Natural killer cell (primary cell): ENCODE results near the gene MEPCE. TPM values are rescaled to one million over a fixed set of nuclear protein-coding genes. Genes with fewer than 3 reads are reported as not detected.

Experiments used
- ATAC-seq, 3 donors: fragments of 150-1000 bp in 2 of 3; fragments of 200-7000 bp in 1 of 3; cut with Tn5 transposase; 1 replicate in 1 of 3; 2 replicates in 2 of 3; pipeline ENCODE4 v1.10.0; 2021; ENCODE audit warnings: mild to moderate bottlenecking in 2 of 3, moderate library complexity in 2 of 3
- DNase-seq, 2 donors: peaks; one replicate each; pipeline versions ENCODE4 v3.0.0 to v3.0.0-alpha.2; 2013 to 2021; ENCODE audit warnings: mixed read lengths in 1 of 2
- H3K27ac ChIP-seq: one replicate; pipeline ENCODE4 v1.5.1; 2013; ENCODE audit warnings: mild to moderate bottlenecking, low read length
- H3K27me3 ChIP-seq: one replicate; pipeline ENCODE4 v1.6.1; 2013; ENCODE audit warnings: low read length; ENCODE audit not compliant: control insufficient read depth, insufficient read depth
- H3K36me3 ChIP-seq: one replicate; pipeline ENCODE4 v1.6.1; 2013; ENCODE audit warnings: low read length; ENCODE audit not compliant: control insufficient read depth, insufficient read depth
- H3K4me1 ChIP-seq: one replicate; pipeline ENCODE4 v1.6.1; 2013; ENCODE audit warnings: low read length; ENCODE audit not compliant: control insufficient read depth, insufficient read depth
- H3K4me3 ChIP-seq: one replicate; pipeline ENCODE4 v1.5.1; 2013; ENCODE audit warnings: low read length
- H3K9me3 ChIP-seq: one replicate; pipeline ENCODE4 v1.6.1; 2013; ENCODE audit warnings: low read length; ENCODE audit not compliant: control insufficient read depth, insufficient read depth
- H3K27ac Mint-ChIP-seq, 2 donors: one replicate each; pipeline ENCODE4 v1.8.0; 2022; ENCODE audit warnings: mild to moderate bottlenecking in 2 of 2, mixed read lengths in 2 of 2, moderate library complexity in 1 of 2
- H3K27me3 Mint-ChIP-seq, 2 donors: one replicate each; pipeline ENCODE4 v1.8.0; 2022; ENCODE audit warnings: low read depth in 2 of 2, mixed read lengths in 2 of 2
- H3K36me3 Mint-ChIP-seq: one replicate; pipeline ENCODE4 v1.8.0; 2022; ENCODE audit warnings: mixed read lengths
- H3K4me1 Mint-ChIP-seq, 2 donors: one replicate each; pipeline ENCODE4 v1.8.0; 2022; ENCODE audit warnings: mixed read lengths in 2 of 2
- H3K4me3 Mint-ChIP-seq: one replicate; pipeline ENCODE4 v1.8.0; 2022; ENCODE audit warnings: mild to moderate bottlenecking, moderate library complexity, mixed read lengths
- H3K9me3 Mint-ChIP-seq, 2 donors: one replicate each; pipeline ENCODE4 v1.8.0; 2022; ENCODE audit warnings: mixed read lengths in 2 of 2
- CTCF ChIP-seq: fragments of 200-600 bp; IDR thresholded peaks from one replicate; pipeline ENCODE4 v1.8.0; 2022; ENCODE audit warnings: antibody characterized with exemption
- WGBS: methylation state at CpG from one replicate; pipeline ENCODE4 v1.1.7; 2013; ENCODE audit warnings: missing lambda C conversion rate; ENCODE audit not compliant: insufficient coverage; 5-methylcytosine and 5-hydroxymethylcytosine counted together
- intact Hi-C: fragments of 100-400 bp; cut with micrococcal nuclease; formaldehyde crosslinking; loops from one replicate; pipeline ENCODE4 v1.14.2; 2022
- total RNA-seq, 4 donors: library from RNA; stranded (reverse); fragments of 120-200 nt in 1 of 4; gene quantifications; one replicate each; pipeline versions ENCODE4 v1.2.3 to v1.2.4, GENCODE V29; 2013 to 2022

The MEPCE gene
- total RNA-seq, 3 donors from 2014 or later (not counting 1 experiment from before 2014, with no cell fraction given): 48.1 to 54.9 (median 54.1) TPM

GRCh38 chr7:100402241-100402640 is 27.4 kb upstream of the MEPCE start:
- Mint-ChIP-seq H3K36me3 (no peaks in the 10 kb centered on the region), H3K9me3 (no peaks in the 10 kb centered on the region), H3K27ac (no peak overlapping the region), H3K4me3 (no peak overlapping the region), H3K4me1 (peaks cover 11 to 18% of the 10 kb centered on the region in 2 donors), H3K27me3 (no peaks in the 10 kb centered on the region)
- DNase-seq (no peak), ATAC-seq (no peak)
- H3K4me3 ChIP-seq: no peak overlapping the region
- no peaks in the 10 kb centered on the region for H3K27me3 ChIP-seq
- 100% methylated on average over 2 of the region's 2 CpGs for WGBS
- no peak for TF ChIP-seq CTCF
- intact Hi-C loops: loop anchor here (5.0 kb wide), 1 partner anchor 35 kb away; no protein-coding TSS in a partner anchor
- no peaks in the 10 kb centered on the region for H3K36me3 ChIP-seq
- no peak overlapping the region for H3K27ac ChIP-seq
- no peaks in the 10 kb centered on the region for H3K9me3 ChIP-seq
- H3K4me1 ChIP-seq: peaks cover 13% of the 10 kb centered on the region

GRCh38 chr7:100406767-100407166 is 22.9 kb upstream of the MEPCE start:
- no peaks in the 10 kb centered on the region for H3K9me3 Mint-ChIP-seq
- H3K27ac ChIP-seq: no peak overlapping the region
- no peaks in the 10 kb centered on the region for H3K27me3 Mint-ChIP-seq
- no peaks in the 10 kb centered on the region for H3K4me1 Mint-ChIP-seq
- WGBS: 86% methylated on average over 4 of the region's 6 CpGs
- no peak for ATAC-seq
- H3K4me3 ChIP-seq: no peak overlapping the region
- no peaks in the 10 kb centered on the region for H3K27me3 ChIP-seq
- H3K36me3 ChIP-seq: no peaks in the 10 kb centered on the region
- no peaks in the 10 kb centered on the region for H3K36me3 Mint-ChIP-seq
- intact Hi-C loops: loop anchor here (1.0 to 5.0 kb wide), 2 partner anchors 134 to 216 kb away; no protein-coding TSS in a partner anchor
- no peak overlapping the region for H3K27ac Mint-ChIP-seq
- H3K4me1 ChIP-seq: peaks cover 4% of the 10 kb centered on the region
- H3K9me3 ChIP-seq: no peaks in the 10 kb centered on the region
- no peak overlapping the region for H3K4me3 Mint-ChIP-seq
- no peak for DNase-seq
- no peak for TF ChIP-seq CTCF

- no peaks in the 10 kb centered on the region for H3K4me1 Mint-ChIP-seq
- Histone ChIP-seq H3K9me3 (no peaks in the 10 kb centered on the region), H3K36me3 (no peaks in the 10 kb centered on the region), H3K4me1 (peaks cover 4% of the 10 kb centered on the region), H3K27ac (no peak overlapping the region), H3K4me3 (no peak overlapping the region), H3K27me3 (no peaks in the 10 kb centered on the region)
- TF ChIP-seq CTCF: peak; percentile 87
- H3K27me3 Mint-ChIP-seq: no peaks in the 10 kb centered on the region
- 46% methylated on average over 12 of the region's 12 CpGs for WGBS
- H3K36me3 Mint-ChIP-seq: no peaks in the 10 kb centered on the region
- no peak overlapping the region for H3K4me3 Mint-ChIP-seq
- intact Hi-C loops: loop anchor here (1.0 to 5.0 kb wide), 3 partner anchors 135 to 275 kb away; no protein-coding TSS in a partner anchor
- peak in 1 of 2 donors; percentile 84 for DNase-seq
- no peaks in the 10 kb centered on the region for H3K9me3 Mint-ChIP-seq
- no peak overlapping the region for H3K27ac Mint-ChIP-seq
- ATAC-seq: peak; percentile 88 to 99 (median 96)
Measured at GRCh38 chr7:100407285-100408180, 22.1 kb upstream of the MEPCE start.
